22Rv1 (cell line): ENCODE measurements around the gene PBX2.

Source experiments
- H3K27ac ChIP-seq: fragments of 450-650 bp; 2 replicates; pipeline ENCODE4 v1.5.1; 2017
- ZFX ChIP-seq: fragments of 450-650 bp; IDR thresholded peaks from 2 replicates; pipeline ENCODE4 v1.6.1; 2017; ENCODE audit warnings: antibody characterized with exemption, borderline replicate concordance
- TF ChIP-seq, protein P1 (sequence below): fragments of 450-650 bp; IDR thresholded peaks from 2 replicates; pipeline ENCODE4 v1.5.1; 2017; ENCODE audit warnings: mild to moderate bottlenecking

Gene PBX2

DNA sequence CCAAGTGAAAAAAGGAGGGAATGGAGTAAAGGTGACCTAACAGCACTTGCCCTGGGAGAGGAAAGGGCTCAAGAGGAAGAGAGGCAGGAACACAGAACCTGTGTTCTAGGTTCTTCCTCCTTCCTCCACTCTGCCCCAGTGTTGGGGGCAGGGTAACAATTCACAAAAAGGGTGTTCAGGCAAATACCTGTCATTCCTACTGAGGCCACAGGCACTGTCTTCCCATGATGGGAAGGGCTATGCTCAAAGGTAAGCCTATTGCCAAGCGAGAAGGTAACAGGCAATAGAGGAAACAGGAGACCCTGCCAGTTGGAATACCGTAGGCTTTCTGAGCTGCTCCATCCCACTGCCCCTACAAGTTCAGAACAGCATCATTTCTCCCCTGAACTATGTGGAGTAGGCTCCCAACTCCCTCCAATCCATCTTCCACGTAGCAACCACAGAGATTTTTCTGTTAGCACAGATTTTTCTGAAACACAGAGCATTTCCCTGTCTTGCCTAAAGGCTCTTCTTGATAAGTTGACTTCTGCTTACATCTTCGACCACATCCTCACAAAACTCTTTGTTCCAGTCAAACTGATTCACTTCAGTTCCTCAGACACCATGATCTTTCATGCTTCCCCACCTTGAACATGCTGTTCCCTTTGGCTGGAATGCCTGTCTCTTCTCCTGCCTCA, 16.8 kb downstream of the PBX2 start:
- H3K27ac ChIP-seq = no peak overlapping the region
- TF ChIP-seq ZFX = no peak
- TF ChIP-seq, protein P1, sequence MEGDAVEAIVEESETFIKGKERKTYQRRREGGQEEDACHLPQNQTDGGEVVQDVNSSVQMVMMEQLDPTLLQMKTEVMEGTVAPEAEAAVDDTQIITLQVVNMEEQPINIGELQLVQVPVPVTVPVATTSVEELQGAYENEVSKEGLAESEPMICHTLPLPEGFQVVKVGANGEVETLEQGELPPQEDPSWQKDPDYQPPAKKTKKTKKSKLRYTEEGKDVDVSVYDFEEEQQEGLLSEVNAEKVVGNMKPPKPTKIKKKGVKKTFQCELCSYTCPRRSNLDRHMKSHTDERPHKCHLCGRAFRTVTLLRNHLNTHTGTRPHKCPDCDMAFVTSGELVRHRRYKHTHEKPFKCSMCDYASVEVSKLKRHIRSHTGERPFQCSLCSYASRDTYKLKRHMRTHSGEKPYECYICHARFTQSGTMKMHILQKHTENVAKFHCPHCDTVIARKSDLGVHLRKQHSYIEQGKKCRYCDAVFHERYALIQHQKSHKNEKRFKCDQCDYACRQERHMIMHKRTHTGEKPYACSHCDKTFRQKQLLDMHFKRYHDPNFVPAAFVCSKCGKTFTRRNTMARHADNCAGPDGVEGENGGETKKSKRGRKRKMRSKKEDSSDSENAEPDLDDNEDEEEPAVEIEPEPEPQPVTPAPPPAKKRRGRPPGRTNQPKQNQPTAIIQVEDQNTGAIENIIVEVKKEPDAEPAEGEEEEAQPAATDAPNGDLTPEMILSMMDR = no peak

GRCh38 chr6:32171234-32171633, 18.8 kb downstream of the PBX2 start:
- TF ChIP-seq, protein P1 = no peak
- no peak for TF ChIP-seq ZFX
- no peak overlapping the region for H3K27ac ChIP-seq

DNA sequence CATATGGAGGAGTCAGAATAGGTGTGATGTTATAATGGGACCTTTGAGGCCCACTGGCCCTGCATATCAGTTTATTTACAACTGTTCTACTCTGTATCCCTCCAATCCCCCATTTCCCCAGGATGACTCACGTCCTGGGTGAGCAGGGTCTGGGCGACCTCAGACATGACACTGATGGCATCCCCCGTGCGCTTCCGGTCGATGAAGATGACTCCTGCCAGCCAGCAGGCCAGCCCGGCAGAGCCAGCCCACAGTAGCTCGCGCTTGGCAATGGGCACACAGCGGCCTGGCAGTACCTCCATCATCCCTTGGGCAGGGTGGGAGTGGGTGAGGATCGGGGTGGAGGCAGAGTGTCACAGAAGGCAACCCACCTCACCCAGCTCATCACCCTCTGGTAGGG, 19.7 kb downstream of the PBX2 start:
- H3K27ac ChIP-seq = no peak overlapping the region
- TF ChIP-seq, protein P1 = no peak
- no peak for TF ChIP-seq ZFX

DNA sequence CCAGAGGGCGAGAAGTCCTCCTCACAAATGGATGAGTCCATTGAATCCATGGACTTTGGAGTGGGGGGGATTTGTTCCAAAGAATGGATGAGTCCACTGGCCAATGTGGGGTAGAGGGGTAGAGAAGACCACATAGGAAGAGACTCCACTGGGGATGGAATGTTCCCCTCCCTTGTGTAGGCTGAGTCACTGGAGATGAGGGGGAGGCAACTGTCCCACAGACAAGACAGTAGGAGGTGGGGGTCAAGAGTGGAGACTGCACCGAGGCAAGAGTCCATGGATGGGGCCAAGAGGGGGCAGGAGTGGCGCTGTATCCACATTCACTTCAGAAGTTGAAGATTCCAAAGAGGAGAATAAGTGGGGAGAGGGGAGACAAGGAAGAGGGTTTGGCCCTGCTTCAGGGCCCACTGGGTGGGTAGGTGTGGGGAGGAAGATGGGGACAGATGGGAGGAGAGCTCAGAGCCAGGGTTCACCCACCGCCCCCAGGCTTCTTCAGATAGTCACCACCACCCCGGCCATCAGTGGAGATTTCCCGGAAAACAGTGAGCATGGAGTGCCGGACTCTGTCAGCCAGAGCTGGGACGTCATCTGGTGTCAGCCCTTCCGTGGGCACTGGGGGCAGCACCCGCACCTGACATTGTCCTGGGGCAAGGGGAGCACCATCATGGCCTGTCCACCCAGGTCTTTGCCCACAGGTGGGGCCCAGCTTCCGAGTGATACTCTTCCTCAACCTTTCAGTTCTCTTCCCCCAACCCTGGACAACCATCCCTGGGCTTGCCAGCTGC, 21.0 kb downstream of the PBX2 start:
- no peak for TF ChIP-seq ZFX
- TF ChIP-seq, protein P1 = no peak
- 0 out of 2 replicates have a peak overlapping the region, but pooled peaks have one; percentile 35 for H3K27ac ChIP-seq

DNA sequence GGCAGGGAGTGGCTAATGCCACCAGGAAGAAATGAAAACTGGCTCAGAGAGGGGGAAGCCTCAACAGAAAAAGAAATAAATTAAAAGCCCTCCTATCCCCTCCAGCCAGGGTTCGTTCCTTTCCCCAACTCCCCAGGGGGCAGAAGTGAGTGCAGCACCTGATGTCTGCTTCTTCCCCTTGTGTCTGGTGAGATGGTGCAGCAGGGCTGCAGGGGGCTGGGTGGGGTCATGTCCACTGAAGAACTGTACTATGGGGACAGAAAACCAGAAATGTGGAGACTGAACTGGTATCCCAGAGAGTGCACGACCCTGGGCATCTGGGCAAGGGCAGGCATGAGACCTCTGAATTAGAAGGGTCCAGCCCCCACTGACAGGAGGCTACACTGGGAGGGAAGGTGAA, 21.7 kb downstream of the PBX2 start:
- H3K27ac ChIP-seq = peak overlapping the region; percentile 35
- TF ChIP-seq ZFX = no peak
- TF ChIP-seq, protein P1 = no peak

DNA sequence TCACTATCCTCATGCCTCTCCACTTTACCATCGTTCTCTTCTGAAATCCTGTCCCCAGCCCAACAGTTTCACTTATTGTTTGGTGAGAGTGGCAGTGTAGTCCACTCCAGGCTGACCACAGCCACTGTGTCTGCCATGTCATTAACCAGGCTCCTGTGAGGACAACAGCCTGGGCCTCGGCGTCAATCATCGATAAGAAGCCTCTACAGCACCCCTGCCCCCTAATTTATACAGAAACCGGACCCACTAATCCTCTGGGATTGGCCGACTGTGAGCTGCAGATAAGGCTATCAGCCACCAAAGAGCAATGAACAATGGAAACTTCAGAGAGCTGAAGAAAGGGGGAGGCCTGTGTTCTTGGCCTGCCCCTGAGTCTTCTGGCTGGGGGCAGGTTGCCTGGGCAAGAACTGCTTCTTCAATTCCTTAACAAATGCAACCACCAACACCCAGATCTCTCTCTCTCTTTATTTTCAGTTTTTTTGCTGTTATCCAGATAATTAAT, 22.2 kb downstream of the PBX2 start:
- H3K27ac ChIP-seq = peak overlapping the region; percentile 35
- TF ChIP-seq, protein P1 = no peak
- no peak for TF ChIP-seq ZFX
